ENCODE measurements around the gene CAMK2N1. TPM values are rescaled to one million over a fixed set of nuclear protein-coding genes. Genes with fewer than 3 reads are reported as not detected.

CAMK2N1 gene
- polyA plus RNA-seq, 1 donor from 2014 or later: 67.1 TPM

- Histone ChIP-seq H3F3A (ENCODE audit: insufficient read depth, low read length, poor library complexity, severe bottlenecking) (no peaks in the 10 kb centered on the region), H3K9me3 (ENCODE audit: low read length) (no peaks in the 10 kb centered on the region), H2AFZ (ENCODE audit: low read depth, low read length) (no peak overlapping the region), H4K20me1 (ENCODE audit: insufficient read depth) (no peaks in the 10 kb centered on the region), H3K27me3 (ENCODE audit: insufficient read depth, low read depth, low read length) (peaks cover 13% of the 10 kb centered on the region), H3K4me2 (ENCODE audit: low read length) (no peak overlapping the region), H3K9me2 (ENCODE audit: insufficient read depth, low read length) (no peaks in the 10 kb centered on the region), H3K36me3 (ENCODE audit: insufficient read depth, low read length) (no peaks in the 10 kb centered on the region), H3K4me3 (ENCODE audit: low read length) (no peak overlapping the region), H3K27ac (ENCODE audit: low read length) (no peak overlapping the region), H3K79me2 (replicated peaks; ENCODE audit: insufficient read depth, low read length) (peaks cover 31% of the 10 kb centered on the region), H3K9ac (ENCODE audit: low read length) (no peak overlapping the region)
- TF ChIP-seq POLR2AphosphoS5 (IDR thresholded peaks at IDR 0.05) (peak; percentile 90), EZH2 (IDR thresholded peaks at IDR 0.05; ENCODE audit: borderline replicate concordance, insufficient read depth, low read length, poor library complexity, severe bottlenecking) (no peak), EP300 (conservative IDR thresholded peaks at IDR 0.05; ENCODE audit: poor library complexity, severe bottlenecking) (peak; percentile 76)
These were observed 4.9 kb downstream of the CAMK2N1 start for GRCh38 chr1:20480951-20481617.

DNA sequence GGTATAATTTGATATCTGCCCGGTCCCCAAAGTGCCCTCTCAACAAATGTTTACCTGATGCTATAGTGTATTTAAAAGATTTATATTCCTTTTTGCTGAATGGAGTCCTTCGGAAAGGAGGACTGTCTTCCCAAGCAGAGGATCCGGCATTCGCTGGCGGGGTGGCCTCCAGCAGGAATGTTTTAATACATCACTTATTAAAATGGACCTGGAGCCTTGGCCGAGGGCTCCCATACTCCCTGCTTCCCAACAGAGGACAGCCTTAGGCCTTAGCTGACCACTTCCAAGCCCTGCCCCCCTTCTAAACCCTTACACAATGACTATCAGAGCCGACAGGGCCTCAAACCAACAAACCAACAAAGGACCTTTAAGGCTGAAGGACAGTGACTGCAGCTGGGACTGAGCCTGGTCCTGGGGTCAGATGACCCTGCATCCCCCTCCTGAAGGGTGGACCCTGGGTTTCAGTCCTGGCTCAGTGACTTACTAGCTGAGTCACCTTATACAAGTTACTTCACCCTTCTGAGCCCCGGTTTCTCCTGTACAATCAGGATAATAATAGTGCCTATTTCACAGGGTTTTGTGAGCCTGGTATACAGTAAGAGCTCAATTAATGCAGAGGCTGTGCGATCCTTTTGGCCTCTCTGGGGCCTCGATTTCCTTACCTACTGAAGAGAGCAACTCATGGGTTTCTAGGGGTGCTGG lies 5.6 kb downstream of the CAMK2N1 start:
- H3K4me2 ChIP-seq (ENCODE audit: low read length): no peak overlapping the region
- H3K36me3 ChIP-seq (ENCODE audit: insufficient read depth, low read length): no peaks in the 10 kb centered on the region
- H3K27ac ChIP-seq (ENCODE audit: low read length): no peak overlapping the region
- H3K27me3 ChIP-seq (ENCODE audit: insufficient read depth, low read depth, low read length): peaks cover 13% of the 10 kb centered on the region
- H2AFZ ChIP-seq (ENCODE audit: low read depth, low read length): no peak overlapping the region
- H3F3A ChIP-seq (ENCODE audit: insufficient read depth, low read length, poor library complexity, severe bottlenecking): no peaks in the 10 kb centered on the region
- H3K4me3 ChIP-seq (ENCODE audit: low read length): no peak overlapping the region
- H3K9me2 ChIP-seq (ENCODE audit: insufficient read depth, low read length): no peaks in the 10 kb centered on the region
- peaks cover 31% of the 10 kb centered on the region for H3K79me2 ChIP-seq (replicated peaks; ENCODE audit: insufficient read depth, low read length)
- H3K9ac ChIP-seq (ENCODE audit: low read length): no peak overlapping the region
- H3K9me3 ChIP-seq (ENCODE audit: low read length): no peaks in the 10 kb centered on the region
- no peaks in the 10 kb centered on the region for H4K20me1 ChIP-seq (ENCODE audit: insufficient read depth)
- no peak for TF ChIP-seq EP300 (conservative IDR thresholded peaks at IDR 0.05; ENCODE audit: poor library complexity, severe bottlenecking)
- TF ChIP-seq EZH2 (IDR thresholded peaks at IDR 0.05; ENCODE audit: borderline replicate concordance, insufficient read depth, low read length, poor library complexity, severe bottlenecking): no peak
- TF ChIP-seq MXI1 (conservative IDR thresholded peaks at IDR 0.05; ENCODE audit: poor library complexity, severe bottlenecking): no peak
- no peak for TF ChIP-seq REST (IDR thresholded peaks at IDR 0.05; ENCODE audit: borderline replicate concordance)
- TF ChIP-seq TAF1 (IDR thresholded peaks at IDR 0.05; ENCODE audit: low read depth): no peak

- Histone ChIP-seq H3K9ac (ENCODE audit: low read length) (no peak overlapping the region), H3K4me3 (ENCODE audit: low read length) (no peak overlapping the region), H3K27me3 (ENCODE audit: insufficient read depth, low read depth, low read length) (peaks cover 12% of the 10 kb centered on the region)
These were observed 6.2 kb downstream of the CAMK2N1 start for GRCh38 chr1:20479840-20480239.

More at GRCh38 chr1:20479840-20480239, 6.2 kb downstream of the CAMK2N1 start:
- Histone ChIP-seq H3K36me3 (ENCODE audit: insufficient read depth, low read length) (no peaks in the 10 kb centered on the region), H3K79me2 (replicated peaks; ENCODE audit: insufficient read depth, low read length) (peaks cover 29% of the 10 kb centered on the region), H3F3A (ENCODE audit: insufficient read depth, low read length, poor library complexity, severe bottlenecking) (no peaks in the 10 kb centered on the region), H3K4me2 (ENCODE audit: low read length) (no peak overlapping the region), H4K20me1 (ENCODE audit: insufficient read depth) (no peaks in the 10 kb centered on the region), H3K9me3 (ENCODE audit: low read length) (no peaks in the 10 kb centered on the region), H3K9me2 (ENCODE audit: insufficient read depth, low read length) (no peaks in the 10 kb centered on the region), H2AFZ (ENCODE audit: low read depth, low read length) (no peak overlapping the region), H3K27ac (ENCODE audit: low read length) (no peak overlapping the region)
- TF ChIP-seq REST (IDR thresholded peaks at IDR 0.05; ENCODE audit: borderline replicate concordance): no peak
- no peak for TF ChIP-seq MXI1 (conservative IDR thresholded peaks at IDR 0.05; ENCODE audit: poor library complexity, severe bottlenecking)
- TF ChIP-seq RAD21 (conservative IDR thresholded peaks at IDR 0.05): no peak
- no peak for TF ChIP-seq EZH2 (IDR thresholded peaks at IDR 0.05; ENCODE audit: borderline replicate concordance, insufficient read depth, low read length, poor library complexity, severe bottlenecking)
- TF ChIP-seq POLR2AphosphoS5 (IDR thresholded peaks at IDR 0.05): no peak
- TF ChIP-seq CTCF (IDR thresholded peaks at IDR 0.05; ENCODE audit: poor library complexity, severe bottlenecking): no peak
- no peak for TF ChIP-seq EP300 (conservative IDR thresholded peaks at IDR 0.05; ENCODE audit: poor library complexity, severe bottlenecking)
- TF ChIP-seq TAF1 (IDR thresholded peaks at IDR 0.05; ENCODE audit: low read depth): no peak
- TF ChIP-seq SMC3 (conservative IDR thresholded peaks at IDR 0.05; ENCODE audit: poor library complexity): no peak
